Measurements from ENCODE around the gene SEMA4C.

Gene SEMA4C

DNA sequence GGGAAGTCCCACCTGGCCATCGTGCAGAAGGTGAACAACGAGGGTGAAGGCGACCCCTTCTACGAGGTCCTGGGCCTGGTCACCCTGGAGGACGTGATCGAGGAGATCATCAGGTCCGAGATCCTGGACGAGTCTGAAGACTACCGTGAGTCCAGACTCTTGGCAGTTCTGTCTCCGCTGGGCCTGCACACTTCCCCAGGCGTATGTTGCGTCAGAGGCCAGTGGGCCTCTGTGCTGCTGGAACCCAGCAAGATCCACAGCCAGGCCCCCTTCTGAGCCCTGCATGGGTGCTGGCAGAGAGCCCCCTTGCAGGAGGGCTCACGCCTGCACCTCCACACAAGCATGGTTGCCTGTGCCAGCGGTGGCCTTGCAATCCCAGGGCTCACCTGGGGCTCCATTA is 44.8 kb downstream of the SEMA4C start:
- H3K4me1 ChIP-seq (ENCODE audit: control insufficient read depth, insufficient read depth, low read length): peaks cover 6% of the 10 kb centered on the region; the same call in 1 of the 2 replicates

DNA sequence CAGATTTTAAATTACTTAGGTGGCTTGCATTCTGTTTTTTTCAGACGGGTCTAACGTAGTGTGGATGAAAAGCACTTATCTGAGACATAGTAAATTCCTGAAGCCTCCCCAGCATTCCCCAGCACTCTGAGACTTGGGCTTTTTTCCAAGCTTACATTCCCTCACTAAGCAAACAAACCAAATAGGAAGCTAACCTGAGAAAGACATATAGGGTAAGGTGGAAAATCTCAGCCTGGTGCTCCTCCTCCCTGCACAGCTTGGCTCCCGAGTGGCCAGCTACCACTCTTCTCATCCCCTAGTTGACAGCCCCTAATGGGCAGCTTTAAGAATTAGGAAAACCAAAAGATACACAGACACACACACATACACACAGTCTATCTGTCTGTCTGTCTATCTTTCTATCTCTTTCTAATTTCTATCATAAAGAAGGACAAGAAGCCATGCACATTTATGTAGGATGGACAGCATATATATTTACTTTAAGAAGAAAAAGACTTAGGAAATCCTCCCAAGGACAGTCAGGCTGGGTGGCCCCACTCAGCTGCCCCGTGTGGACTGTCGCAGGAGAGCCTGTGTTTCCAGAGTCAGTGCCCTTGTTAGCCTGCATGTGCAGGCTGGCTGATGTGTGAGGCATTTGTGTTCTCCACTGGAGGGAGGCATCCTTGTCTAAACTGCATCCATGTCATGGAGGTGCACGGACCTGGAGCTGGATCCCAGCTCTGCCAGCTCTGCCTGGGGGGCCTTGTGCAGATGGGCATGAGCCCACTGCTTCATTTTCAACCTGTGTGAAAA is 45.6 kb downstream of the SEMA4C start:
- no peak overlapping the region for H3K4me3 ChIP-seq (ENCODE audit: low read depth, low read length)
- no peaks in the 10 kb centered on the region for H3K27me3 ChIP-seq (ENCODE audit: control insufficient read depth, insufficient read depth, low read length)
- H3K4me1 ChIP-seq (ENCODE audit: control insufficient read depth, insufficient read depth, low read length): peaks cover 6% of the 10 kb centered on the region; the same call in 1 of the 2 replicates
- no peak overlapping the region for H3K27ac ChIP-seq (ENCODE audit: low read depth, low read length)
- H3K36me3 ChIP-seq (ENCODE audit: control insufficient read depth, insufficient read depth, low read length): peaks cover 75% of the 10 kb centered on the region
- H3K9ac ChIP-seq (ENCODE audit: low read depth, low read length): no peak overlapping the region
- H3K9me3 ChIP-seq (ENCODE audit: control insufficient read depth, insufficient read depth, low read length): no peaks in the 10 kb centered on the region

More for the DNA sequence above, 44.8 kb downstream of the SEMA4C start:
- Histone ChIP-seq H3K27ac (ENCODE audit: low read depth, low read length) (no peak overlapping the region), H3K4me3 (ENCODE audit: low read depth, low read length) (no peak overlapping the region), H3K9ac (ENCODE audit: low read depth, low read length) (no peak overlapping the region), H3K9me3 (ENCODE audit: control insufficient read depth, insufficient read depth, low read length) (no peaks in the 10 kb centered on the region), H3K36me3 (ENCODE audit: control insufficient read depth, insufficient read depth, low read length) (peaks cover 76% of the 10 kb centered on the region), H3K27me3 (ENCODE audit: control insufficient read depth, insufficient read depth, low read length) (no peaks in the 10 kb centered on the region)

GRCh38 chr2:96823198-96823597 is 46.7 kb downstream of the SEMA4C start:
- H3K27me3 ChIP-seq (ENCODE audit: control insufficient read depth, insufficient read depth, low read length): no peaks in the 10 kb centered on the region
- H3K4me3 ChIP-seq (ENCODE audit: low read depth, low read length): no peak overlapping the region
- peaks cover 71% of the 10 kb centered on the region for H3K36me3 ChIP-seq (ENCODE audit: control insufficient read depth, insufficient read depth, low read length)
- no peaks in the 10 kb centered on the region for H3K9me3 ChIP-seq (ENCODE audit: control insufficient read depth, insufficient read depth, low read length)
- no peak overlapping the region for H3K27ac ChIP-seq (ENCODE audit: low read depth, low read length)
- H3K9ac ChIP-seq (ENCODE audit: low read depth, low read length): no peak overlapping the region
- peaks cover 6% of the 10 kb centered on the region; the same call in 1 of the 2 replicates for H3K4me1 ChIP-seq (ENCODE audit: control insufficient read depth, insufficient read depth, low read length)

DNA sequence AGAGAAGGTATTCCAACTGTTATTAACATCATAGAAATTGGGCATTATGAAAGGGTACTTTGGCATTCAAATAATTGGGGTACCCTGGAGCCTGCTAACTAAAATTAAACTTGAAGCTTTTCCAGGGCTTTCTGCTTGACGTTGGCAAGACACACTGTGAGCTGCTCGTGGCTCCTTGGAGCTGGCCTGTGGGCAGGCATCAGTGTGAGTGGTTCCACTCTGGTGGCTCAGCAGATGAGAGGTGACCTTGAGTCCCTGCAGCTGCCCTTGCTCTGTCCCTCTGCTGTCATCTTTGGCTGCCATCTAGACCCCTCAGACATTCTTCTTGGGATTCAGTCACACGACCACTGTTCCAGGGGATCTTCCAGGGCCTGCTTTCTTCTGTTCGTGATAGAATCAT is 47.1 kb downstream of the SEMA4C start:
- H3K4me1 ChIP-seq (ENCODE audit: control insufficient read depth, insufficient read depth, low read length): peaks cover 9% of the 10 kb centered on the region
- no peaks in the 10 kb centered on the region for H3K27me3 ChIP-seq (ENCODE audit: control insufficient read depth, insufficient read depth, low read length)
- no peak overlapping the region for H3K4me3 ChIP-seq (ENCODE audit: low read depth, low read length)
- no peak overlapping the region for H3K9ac ChIP-seq (ENCODE audit: low read depth, low read length)
- H3K27ac ChIP-seq (ENCODE audit: low read depth, low read length): no peak overlapping the region
- peaks cover 70% of the 10 kb centered on the region for H3K36me3 ChIP-seq (ENCODE audit: control insufficient read depth, insufficient read depth, low read length)
- H3K9me3 ChIP-seq (ENCODE audit: control insufficient read depth, insufficient read depth, low read length): no peaks in the 10 kb centered on the region

GRCh38 chr2:96821113-96821675 is 48.7 kb downstream of the SEMA4C start:
- Histone ChIP-seq H3K9me3 (ENCODE audit: control insufficient read depth, insufficient read depth, low read length) (no peaks in the 10 kb centered on the region), H3K9ac (ENCODE audit: low read depth, low read length) (no peak overlapping the region), H3K27me3 (ENCODE audit: control insufficient read depth, insufficient read depth, low read length) (no peaks in the 10 kb centered on the region), H3K4me1 (ENCODE audit: control insufficient read depth, insufficient read depth, low read length) (peaks cover 13% of the 10 kb centered on the region), H3K36me3 (ENCODE audit: control insufficient read depth, insufficient read depth, low read length) (peaks cover 58% of the 10 kb centered on the region), H3K4me3 (ENCODE audit: low read depth, low read length) (no peak overlapping the region), H3K27ac (ENCODE audit: low read depth, low read length) (no peak overlapping the region)

GRCh38 chr2:96819876-96820511 is 49.9 kb downstream of the SEMA4C start:
- H3K4me3 ChIP-seq (ENCODE audit: low read depth, low read length): no peak overlapping the region
- H3K4me1 ChIP-seq (ENCODE audit: control insufficient read depth, insufficient read depth, low read length): peaks cover 13% of the 10 kb centered on the region
- peaks cover 46% of the 10 kb centered on the region for H3K36me3 ChIP-seq (ENCODE audit: control insufficient read depth, insufficient read depth, low read length)
- no peak overlapping the region for H3K27ac ChIP-seq (ENCODE audit: low read depth, low read length)
- no peak overlapping the region for H3K9ac ChIP-seq (ENCODE audit: low read depth, low read length)
- no peaks in the 10 kb centered on the region for H3K9me3 ChIP-seq (ENCODE audit: control insufficient read depth, insufficient read depth, low read length)
- no peaks in the 10 kb centered on the region for H3K27me3 ChIP-seq (ENCODE audit: control insufficient read depth, insufficient read depth, low read length)

DNA sequence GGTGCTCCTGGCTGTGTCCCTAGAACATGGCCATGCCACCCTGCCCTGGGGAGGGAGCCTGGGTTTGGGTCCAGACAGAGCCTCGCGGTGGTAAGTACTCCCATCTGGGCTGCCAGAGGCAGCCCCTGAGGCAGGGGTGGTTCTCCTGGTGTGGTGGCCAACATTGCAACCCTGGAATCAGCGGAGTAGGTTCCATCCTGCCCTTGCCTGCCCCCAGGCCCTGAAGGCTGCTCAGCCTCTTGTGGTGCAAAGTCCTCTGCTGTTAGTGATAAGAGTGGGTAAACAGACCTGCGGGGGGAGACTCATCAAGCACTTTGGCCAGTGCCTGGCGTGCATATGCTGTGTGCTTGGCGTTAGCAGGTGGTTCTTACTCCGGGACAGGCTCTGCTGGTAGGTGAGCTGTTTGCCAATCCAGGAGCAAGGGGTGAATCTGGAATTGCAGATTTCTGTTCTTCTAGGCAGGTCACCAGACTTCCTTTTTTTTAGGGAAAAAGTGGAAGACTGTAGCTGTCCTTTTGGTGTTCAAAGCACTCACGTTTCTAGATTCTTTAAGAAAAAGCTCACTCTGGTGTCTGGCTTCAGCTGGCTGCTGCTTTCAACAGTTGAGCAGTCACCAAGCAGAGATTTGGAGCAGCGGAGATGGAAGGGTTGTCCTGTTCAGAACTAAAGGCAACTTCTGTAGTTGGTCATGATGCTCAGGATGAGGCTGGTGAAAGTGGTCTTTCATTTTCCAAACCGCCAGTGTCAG is 50.6 kb downstream of the SEMA4C start:
- H3K9ac ChIP-seq (ENCODE audit: low read depth, low read length): no peak overlapping the region
- no peaks in the 10 kb centered on the region for H3K27me3 ChIP-seq (ENCODE audit: control insufficient read depth, insufficient read depth, low read length)
- no peaks in the 10 kb centered on the region for H3K9me3 ChIP-seq (ENCODE audit: control insufficient read depth, insufficient read depth, low read length)
- peaks cover 13% of the 10 kb centered on the region for H3K4me1 ChIP-seq (ENCODE audit: control insufficient read depth, insufficient read depth, low read length)
- H3K27ac ChIP-seq (ENCODE audit: low read depth, low read length): no peak overlapping the region
- H3K4me3 ChIP-seq (ENCODE audit: low read depth, low read length): no peak overlapping the region
- peaks cover 39% of the 10 kb centered on the region for H3K36me3 ChIP-seq (ENCODE audit: control insufficient read depth, insufficient read depth, low read length)

- Histone ChIP-seq H3K9me3 (ENCODE audit: control insufficient read depth, insufficient read depth, low read length) (no peaks in the 10 kb centered on the region), H3K9ac (ENCODE audit: low read depth, low read length) (no peak overlapping the region), H3K36me3 (ENCODE audit: control insufficient read depth, insufficient read depth, low read length) (peaks cover 28% of the 10 kb centered on the region), H3K27me3 (ENCODE audit: control insufficient read depth, insufficient read depth, low read length) (no peaks in the 10 kb centered on the region), H3K27ac (ENCODE audit: low read depth, low read length) (no peak overlapping the region), H3K4me1 (ENCODE audit: control insufficient read depth, insufficient read depth, low read length) (peaks cover 13% of the 10 kb centered on the region), H3K4me3 (ENCODE audit: low read depth, low read length) (peak overlapping the region; percentile 88)
These were observed 52.0 kb downstream of the SEMA4C start for GRCh38 chr2:96817882-96818281.

DNA sequence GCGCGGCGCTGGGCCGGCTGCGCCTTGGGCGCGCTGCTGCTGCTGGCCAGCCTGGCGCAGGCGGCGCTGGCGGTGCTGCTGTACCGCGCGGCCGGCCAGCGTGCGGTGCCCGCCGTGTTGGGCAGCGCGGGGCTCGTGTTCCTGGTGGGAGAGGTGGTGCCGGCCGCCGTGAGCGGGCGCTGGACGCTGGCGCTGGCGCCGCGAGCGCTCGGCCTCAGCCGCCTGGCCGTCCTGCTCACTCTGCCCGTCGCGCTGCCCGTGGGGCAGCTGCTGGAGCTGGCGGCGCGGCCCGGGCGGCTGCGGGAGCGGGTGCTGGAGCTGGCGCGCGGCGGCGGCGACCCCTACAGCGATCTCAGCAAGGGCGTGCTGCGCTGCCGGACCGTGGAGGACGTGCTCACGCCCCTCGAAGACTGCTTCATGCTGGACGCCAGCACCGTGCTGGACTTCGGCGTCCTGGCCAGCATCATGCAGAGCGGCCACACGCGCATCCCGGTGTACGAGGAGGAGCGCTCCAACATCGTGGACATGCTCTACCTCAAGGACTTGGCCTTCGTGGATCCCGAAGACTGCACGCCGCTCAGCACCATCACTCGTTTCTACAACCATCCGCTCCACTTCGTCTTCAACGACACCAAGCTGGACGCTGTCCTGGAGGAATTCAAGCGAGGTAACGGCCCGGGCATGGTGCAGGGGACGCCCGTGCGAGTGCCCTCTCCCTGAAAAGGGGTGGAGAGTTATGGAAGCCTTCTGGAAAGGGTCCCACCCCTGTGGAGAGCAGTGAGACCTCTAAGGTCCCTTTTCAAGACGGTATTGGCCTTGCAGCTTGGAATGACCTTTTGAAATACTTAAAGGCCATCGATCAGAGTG is 52.8 kb downstream of the SEMA4C start:
- Histone ChIP-seq H3K9me3 (ENCODE audit: control insufficient read depth, insufficient read depth, low read length) (no peaks in the 10 kb centered on the region), H3K9ac (ENCODE audit: low read depth, low read length) (peak overlapping the region; percentile 18; the same call in 1 of the 2 replicates), H3K27me3 (ENCODE audit: control insufficient read depth, insufficient read depth, low read length) (no peaks in the 10 kb centered on the region), H3K4me3 (ENCODE audit: low read depth, low read length) (peak overlapping the region; percentile 88), H3K27ac (ENCODE audit: low read depth, low read length) (no peak overlapping the region), H3K36me3 (ENCODE audit: control insufficient read depth, insufficient read depth, low read length) (peaks cover 20% of the 10 kb centered on the region), H3K4me1 (ENCODE audit: control insufficient read depth, insufficient read depth, low read length) (peaks cover 13% of the 10 kb centered on the region)

Measured in HUES48 (cell line).